GM12878 (cell line): Measurements from ENCODE around the gene NAALADL1. TPM values are rescaled to one million over a fixed set of nuclear protein-coding genes. Genes with fewer than 3 reads are reported as not detected.

Experiments
- DPF2 ChIP-seq: fragments of 450-650 bp; IDR thresholded peaks from 2 replicates; pipeline ENCODE4 v1.6.1; 2017; ENCODE audit warnings: mild to moderate bottlenecking
- ETV6 ChIP-seq, 2 experiments: fragments of 450-650 bp in 1 of 2; IDR thresholded peaks in 1 of 2; conservative IDR thresholded peaks in 1 of 2; 2 replicates each; pipeline ENCODE4 v1.6.1; 2014; ENCODE audit warnings: antibody characterized with exemption in 1 of 2, borderline replicate concordance in 1 of 2, low read depth in 1 of 2, mild to moderate bottlenecking in 1 of 2, moderate library complexity in 1 of 2
- HCFC1 ChIP-seq: fragments of 150-350 bp; IDR thresholded peaks from 2 replicates; pipeline ENCODE4 v1.6.1; 2014; ENCODE audit warnings: low read length
- HDAC2 ChIP-seq: fragments of 200-600 bp; sonication (generic); IDR thresholded peaks from 2 replicates; pipeline ENCODE4 v1.6.1; 2017
- IKZF1 ChIP-seq: fragments of 450-650 bp; conservative IDR thresholded peaks from 2 replicates; pipeline ENCODE4 v1.6.1; 2017; ENCODE audit warnings: antibody characterized with exemption, mild to moderate bottlenecking
- IKZF2 ChIP-seq, 2 experiments: fragments of 450-650 bp; IDR thresholded peaks; 2 replicates each; pipeline ENCODE4 v1.6.1; 2017; ENCODE audit warnings: mild to moderate bottlenecking in 2 of 2, moderate library complexity in 2 of 2
- IRF3 ChIP-seq: fragments of 450-650 bp; IDR thresholded peaks from 2 replicates; pipeline ENCODE4 v1.6.1; 2014; ENCODE audit warnings: mild to moderate bottlenecking
- IRF4 ChIP-seq: IDR thresholded peaks from 2 replicates; pipeline ENCODE4 v1.6.1; 2011; ENCODE audit warnings: low read depth, low read length
- NRF1 ChIP-seq: conservative IDR thresholded peaks from 2 replicates; pipeline ENCODE4 v1.6.1; 2011; ENCODE audit warnings: mild to moderate bottlenecking, low read depth, low read length, improper control_type of control experiment
- RAD51 ChIP-seq: fragments of 450-650 bp; IDR thresholded peaks from 2 replicates; pipeline ENCODE4 v1.6.1; 2016; ENCODE audit warnings: moderate library complexity, mild to moderate bottlenecking, inconsistent platforms
- RELA ChIP-seq: fragments of 450-650 bp; IDR thresholded peaks from 2 replicates; pipeline ENCODE4 v1.8.0; 2014; ENCODE audit warnings: borderline replicate concordance; ENCODE audit not compliant: partially characterized antibody
- STAT3 ChIP-seq: IDR thresholded peaks from 2 replicates; pipeline ENCODE4 v1.6.1; 2011; ENCODE audit warnings: low read depth, low read length, improper control_type of control experiment
- SUZ12 ChIP-seq: fragments of 200-600 bp; sonication (generic); IDR thresholded peaks from one replicate; pipeline ENCODE4 v1.6.1; 2018; ENCODE audit warnings: antibody characterized with exemption, mild to moderate bottlenecking; ENCODE audit not compliant: unreplicated experiment
- polyA plus RNA-seq, 11 experiments: library from polyadenylated mRNA; depleted of rRNA in 4 of 11; unstranded in 6 of 11; stranded (reverse) in 5 of 11; fragments of >200 nt; fragmentation: Nextera tagmentation in 4 of 11; fragmentation: Illumina TruSeq in 1 of 11; extraction: Ambion mirVana in 4 of 11; extraction: Trizol in 1 of 11; gene quantifications; 1 replicate in 1 of 11; 2 replicates in 10 of 11; pipeline versions ENCODE4 v1.2.1 to v1.2.3, GENCODE V29; 2011 to 2016; ENCODE audit warnings: inconsistent platforms in 2 of 11, missing spikeins in 2 of 11, low read depth in 1 of 11
- total RNA-seq, 4 experiments: library from RNA; depleted of rRNA in 3 of 4; stranded (reverse); fragments of >200 nt in 3 of 4; fragmentation: Illumina TruSeq in 1 of 4; extraction: Trizol in 1 of 4; gene quantifications; 2 replicates each; pipeline versions ENCODE4 v1.2.1 to v1.2.3, GENCODE V29; 2013 to 2021
- TF ChIP-seq, protein P1 (sequence below): IDR thresholded peaks from 2 replicates; pipeline ENCODE4 v1.6.1; 2012; ENCODE audit warnings: low read depth, low read length, improper control_type of control experiment
- TF ChIP-seq, protein P2 (sequence below): IDR thresholded peaks from 2 replicates; pipeline ENCODE4 v1.6.1; 2011; ENCODE audit warnings: low read depth, mild to moderate bottlenecking, low read length, moderate library complexity, borderline replicate concordance; ENCODE audit errors: extremely low read depth
- TF ChIP-seq, protein P3 (sequence below): fragments of 450-650 bp; IDR thresholded peaks from 2 replicates; pipeline ENCODE4 v1.6.1; 2016; ENCODE audit warnings: mild to moderate bottlenecking
- TF ChIP-seq, protein P4 (sequence below): fragments of 450-650 bp; IDR thresholded peaks from 2 replicates; pipeline ENCODE4 v1.6.1; 2017; ENCODE audit warnings: low read depth, mild to moderate bottlenecking, moderate library complexity
- TF ChIP-seq, protein P5 (sequence below): IDR thresholded peaks from 2 replicates; pipeline ENCODE4 v1.6.1; 2011; ENCODE audit warnings: borderline replicate concordance, low read depth, mild to moderate bottlenecking, moderate library complexity, low read length; ENCODE audit not compliant: insufficient read depth, poor library complexity, severe bottlenecking
- TF ChIP-seq, protein P6 (sequence below): IDR thresholded peaks from 2 replicates; pipeline ENCODE4 v1.6.1; 2012; ENCODE audit warnings: low read length, inconsistent platforms

The NAALADL1 gene
- total and polyA plus RNA-seq, 10 of the 15 experiments (the other 5 are each of a cell fraction or from before 2014, with no cell fraction given), result 0.77 to 5.5 (median 1.5) TPM

DNA sequence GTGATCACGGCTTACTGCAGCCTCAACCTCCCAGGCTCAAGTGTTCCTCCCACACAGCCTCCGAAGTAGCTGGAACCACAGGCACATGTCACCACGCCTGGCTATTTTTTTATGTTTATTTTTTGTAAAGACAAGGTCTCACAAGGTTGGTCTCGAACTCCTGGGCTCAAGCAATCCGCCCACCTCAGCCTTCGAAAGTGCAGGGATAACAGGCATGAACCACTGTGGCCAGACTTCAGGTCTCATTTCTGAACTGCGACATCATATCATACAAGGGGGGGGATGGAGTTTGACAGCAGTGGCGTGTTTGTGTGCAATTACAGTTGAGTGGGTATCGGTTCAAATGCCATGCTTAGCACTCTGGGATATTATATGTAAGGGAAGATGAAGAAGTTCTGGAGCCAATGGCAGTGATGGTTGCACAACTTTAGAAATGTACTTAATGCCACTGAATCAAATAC lies 6.9 kb downstream of the NAALADL1 start (continued):
- TF ChIP-seq RELA (no peak), HDAC2 (no peak), IRF3 (no peak), IKZF1 (peak; percentile 52; the same call in 1 of the 2 replicates), RAD51 (no peak), DPF2 (no peak), HCFC1 (no peak), IKZF2 (IDR thresholded peaks at IDR 0.05) (peak; percentile 23 to 51; a peak in 3 of 4 replicates), SUZ12 (no peak), IRF4 (peak; percentile 52; the same call in 1 of the 2 replicates), STAT3 (no peak), NRF1 (no peak), ETV6 (conservative IDR thresholded peaks at IDR 0.05 in 1 of 2, IDR thresholded peaks at IDR 0.05 in 1 of 2; ENCODE audit: borderline replicate concordance in 1 of 2, low read depth in 1 of 2) (0 out of 4 replicates have a peak, but pooled peaks of 1 of the 2 experiments have one; percentile 35)
- TF ChIP-seq, protein P1, sequence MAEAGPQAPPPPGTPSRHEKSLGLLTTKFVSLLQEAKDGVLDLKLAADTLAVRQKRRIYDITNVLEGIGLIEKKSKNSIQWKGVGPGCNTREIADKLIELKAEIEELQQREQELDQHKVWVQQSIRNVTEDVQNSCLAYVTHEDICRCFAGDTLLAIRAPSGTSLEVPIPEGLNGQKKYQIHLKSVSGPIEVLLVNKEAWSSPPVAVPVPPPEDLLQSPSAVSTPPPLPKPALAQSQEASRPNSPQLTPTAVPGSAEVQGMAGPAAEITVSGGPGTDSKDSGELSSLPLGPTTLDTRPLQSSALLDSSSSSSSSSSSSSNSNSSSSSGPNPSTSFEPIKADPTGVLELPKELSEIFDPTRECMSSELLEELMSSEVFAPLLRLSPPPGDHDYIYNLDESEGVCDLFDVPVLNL, result no peak
- TF ChIP-seq, protein P2, sequence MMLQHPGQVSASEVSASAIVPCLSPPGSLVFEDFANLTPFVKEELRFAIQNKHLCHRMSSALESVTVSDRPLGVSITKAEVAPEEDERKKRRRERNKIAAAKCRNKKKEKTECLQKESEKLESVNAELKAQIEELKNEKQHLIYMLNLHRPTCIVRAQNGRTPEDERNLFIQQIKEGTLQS, result no peak
- TF ChIP-seq, protein P3, sequence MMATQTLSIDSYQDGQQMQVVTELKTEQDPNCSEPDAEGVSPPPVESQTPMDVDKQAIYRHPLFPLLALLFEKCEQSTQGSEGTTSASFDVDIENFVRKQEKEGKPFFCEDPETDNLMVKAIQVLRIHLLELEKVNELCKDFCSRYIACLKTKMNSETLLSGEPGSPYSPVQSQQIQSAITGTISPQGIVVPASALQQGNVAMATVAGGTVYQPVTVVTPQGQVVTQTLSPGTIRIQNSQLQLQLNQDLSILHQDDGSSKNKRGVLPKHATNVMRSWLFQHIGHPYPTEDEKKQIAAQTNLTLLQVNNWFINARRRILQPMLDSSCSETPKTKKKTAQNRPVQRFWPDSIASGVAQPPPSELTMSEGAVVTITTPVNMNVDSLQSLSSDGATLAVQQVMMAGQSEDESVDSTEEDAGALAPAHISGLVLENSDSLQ, result no peak
- TF ChIP-seq, protein P4, sequence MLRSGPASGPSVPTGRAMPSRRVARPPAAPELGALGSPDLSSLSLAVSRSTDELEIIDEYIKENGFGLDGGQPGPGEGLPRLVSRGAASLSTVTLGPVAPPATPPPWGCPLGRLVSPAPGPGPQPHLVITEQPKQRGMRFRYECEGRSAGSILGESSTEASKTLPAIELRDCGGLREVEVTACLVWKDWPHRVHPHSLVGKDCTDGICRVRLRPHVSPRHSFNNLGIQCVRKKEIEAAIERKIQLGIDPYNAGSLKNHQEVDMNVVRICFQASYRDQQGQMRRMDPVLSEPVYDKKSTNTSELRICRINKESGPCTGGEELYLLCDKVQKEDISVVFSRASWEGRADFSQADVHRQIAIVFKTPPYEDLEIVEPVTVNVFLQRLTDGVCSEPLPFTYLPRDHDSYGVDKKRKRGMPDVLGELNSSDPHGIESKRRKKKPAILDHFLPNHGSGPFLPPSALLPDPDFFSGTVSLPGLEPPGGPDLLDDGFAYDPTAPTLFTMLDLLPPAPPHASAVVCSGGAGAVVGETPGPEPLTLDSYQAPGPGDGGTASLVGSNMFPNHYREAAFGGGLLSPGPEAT, result no peak
- TF ChIP-seq, protein P5, sequence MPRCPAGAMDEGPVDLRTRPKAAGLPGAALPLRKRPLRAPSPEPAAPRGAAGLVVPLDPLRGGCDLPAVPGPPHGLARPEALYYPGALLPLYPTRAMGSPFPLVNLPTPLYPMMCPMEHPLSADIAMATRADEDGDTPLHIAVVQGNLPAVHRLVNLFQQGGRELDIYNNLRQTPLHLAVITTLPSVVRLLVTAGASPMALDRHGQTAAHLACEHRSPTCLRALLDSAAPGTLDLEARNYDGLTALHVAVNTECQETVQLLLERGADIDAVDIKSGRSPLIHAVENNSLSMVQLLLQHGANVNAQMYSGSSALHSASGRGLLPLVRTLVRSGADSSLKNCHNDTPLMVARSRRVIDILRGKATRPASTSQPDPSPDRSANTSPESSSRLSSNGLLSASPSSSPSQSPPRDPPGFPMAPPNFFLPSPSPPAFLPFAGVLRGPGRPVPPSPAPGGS, result peak; percentile 23
- TF ChIP-seq, protein P6, sequence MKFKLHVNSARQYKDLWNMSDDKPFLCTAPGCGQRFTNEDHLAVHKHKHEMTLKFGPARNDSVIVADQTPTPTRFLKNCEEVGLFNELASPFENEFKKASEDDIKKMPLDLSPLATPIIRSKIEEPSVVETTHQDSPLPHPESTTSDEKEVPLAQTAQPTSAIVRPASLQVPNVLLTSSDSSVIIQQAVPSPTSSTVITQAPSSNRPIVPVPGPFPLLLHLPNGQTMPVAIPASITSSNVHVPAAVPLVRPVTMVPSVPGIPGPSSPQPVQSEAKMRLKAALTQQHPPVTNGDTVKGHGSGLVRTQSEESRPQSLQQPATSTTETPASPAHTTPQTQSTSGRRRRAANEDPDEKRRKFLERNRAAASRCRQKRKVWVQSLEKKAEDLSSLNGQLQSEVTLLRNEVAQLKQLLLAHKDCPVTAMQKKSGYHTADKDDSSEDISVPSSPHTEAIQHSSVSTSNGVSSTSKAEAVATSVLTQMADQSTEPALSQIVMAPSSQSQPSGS, result peak; percentile 84; the same call in 1 of the 2 replicates
